Activated naive CD8-positive, alpha-beta T cell treated with anti-CD3 and anti-CD28 coated beads, Interleukin-2, amount 50 U/mL, for 24 hours (primary cell): ENCODE results near the gene PDE9A.

Source experiments
- ATAC-seq: fragments of 150-1000 bp; cut with Tn5 transposase; one replicate; pipeline ENCODE4 v1.10.0; 2021
- DNase-seq: peaks from one replicate; pipeline ENCODE4 v3.0.0; 2021
- H3K27ac Mint-ChIP-seq: one replicate; pipeline ENCODE4 v1.8.0; 2021; ENCODE audit warnings: mild to moderate bottlenecking, mixed read lengths
- H3K27me3 Mint-ChIP-seq: one replicate; pipeline ENCODE4 v1.8.0; 2021; ENCODE audit warnings: mixed read lengths
- H3K36me3 Mint-ChIP-seq: one replicate; pipeline ENCODE4 v1.8.0; 2021; ENCODE audit warnings: low read depth, mixed read lengths
- H3K4me1 Mint-ChIP-seq: one replicate; pipeline ENCODE4 v1.8.0; 2021; ENCODE audit warnings: mixed read lengths
- H3K4me3 Mint-ChIP-seq: one replicate; pipeline ENCODE4 v1.8.0; 2021; ENCODE audit warnings: mild to moderate bottlenecking, moderate library complexity, mixed read lengths
- H3K9me3 Mint-ChIP-seq: one replicate; pipeline ENCODE4 v1.8.0; 2021; ENCODE audit warnings: mixed read lengths

Gene PDE9A

GRCh38 chr21:42777757-42778344, 124.4 kb downstream of the PDE9A start:
- H3K9me3 Mint-ChIP-seq, result no peaks in the 10 kb centered on the region
- H3K27ac Mint-ChIP-seq, result no peak overlapping the region
- no peaks in the 10 kb centered on the region for H3K36me3 Mint-ChIP-seq
- H3K27me3 Mint-ChIP-seq, result peaks cover 2% of the 10 kb centered on the region
- ATAC-seq, result no peak
- DNase-seq, result no peak
- peaks cover 14% of the 10 kb centered on the region for H3K4me1 Mint-ChIP-seq
- H3K4me3 Mint-ChIP-seq, result no peak overlapping the region

GRCh38 chr21:42779431-42779861, 126.0 kb downstream of the PDE9A start:
- Mint-ChIP-seq H3K9me3 (no peaks in the 10 kb centered on the region), H3K27me3 (peaks cover 2% of the 10 kb centered on the region)

GRCh38 chr21:42780617-42781016, 127.2 kb downstream of the PDE9A start:
- H3K27me3 Mint-ChIP-seq, result peaks cover 2% of the 10 kb centered on the region
- no peak for ATAC-seq
- H3K27ac Mint-ChIP-seq, result no peak overlapping the region
- H3K9me3 Mint-ChIP-seq, result no peaks in the 10 kb centered on the region
- H3K36me3 Mint-ChIP-seq, result no peaks in the 10 kb centered on the region
- no peak overlapping the region for H3K4me3 Mint-ChIP-seq
- no peak for DNase-seq
- peaks cover 32% of the 10 kb centered on the region for H3K4me1 Mint-ChIP-seq

More at GRCh38 chr21:42779431-42779861, 126.0 kb downstream of the PDE9A start:
- H3K4me3 Mint-ChIP-seq, result no peak overlapping the region
- peaks cover 28% of the 10 kb centered on the region for H3K4me1 Mint-ChIP-seq
- ATAC-seq (no peak), DNase-seq (no peak)
- H3K36me3 Mint-ChIP-seq, result no peaks in the 10 kb centered on the region
- H3K27ac Mint-ChIP-seq, result no peak overlapping the region

GRCh38 chr21:42781150-42781970, 127.9 kb downstream of the PDE9A start:
- Mint-ChIP-seq H3K27me3 (peaks cover 2% of the 10 kb centered on the region), H3K27ac (no peak overlapping the region), H3K4me3 (peak overlapping the region; percentile 24), H3K4me1 (peaks cover 32% of the 10 kb centered on the region), H3K9me3 (no peaks in the 10 kb centered on the region), H3K36me3 (no peaks in the 10 kb centered on the region)
- no peak for DNase-seq
- ATAC-seq, result no peak

- Mint-ChIP-seq H3K27ac (peak overlapping the region; percentile 14), H3K4me3 (no peak overlapping the region), H3K9me3 (no peaks in the 10 kb centered on the region), H3K4me1 (peaks cover 32% of the 10 kb centered on the region), H3K27me3 (peaks cover 2% of the 10 kb centered on the region), H3K36me3 (no peaks in the 10 kb centered on the region)
- DNase-seq (no peak), ATAC-seq (no peak)
Observed at GRCh38 chr21:42781971-42782722, 128.7 kb downstream of the PDE9A start.

- Mint-ChIP-seq H3K4me1 (peaks cover 32% of the 10 kb centered on the region), H3K9me3 (no peaks in the 10 kb centered on the region), H3K36me3 (no peaks in the 10 kb centered on the region), H3K4me3 (no peak overlapping the region), H3K27me3 (peaks cover 2% of the 10 kb centered on the region), H3K27ac (peak overlapping the region; percentile 14)
- DNase-seq, result no peak
- ATAC-seq, result no peak
Observed at GRCh38 chr21:42782723-42783242, 129.4 kb downstream of the PDE9A start.

GRCh38 chr21:42784276-42784675, 130.9 kb downstream of the PDE9A start:
- Mint-ChIP-seq H3K9me3 (no peaks in the 10 kb centered on the region), H3K27ac (peak overlapping the region; percentile 86), H3K4me3 (peak overlapping the region; percentile 56), H3K4me1 (peaks cover 32% of the 10 kb centered on the region), H3K27me3 (peaks cover 2% of the 10 kb centered on the region), H3K36me3 (no peaks in the 10 kb centered on the region)
- DNase-seq (peak; percentile 18), ATAC-seq (no peak)

- Mint-ChIP-seq H3K27ac (no peak overlapping the region), H3K27me3 (peaks cover 2% of the 10 kb centered on the region), H3K36me3 (no peaks in the 10 kb centered on the region), H3K4me1 (peaks cover 32% of the 10 kb centered on the region), H3K9me3 (no peaks in the 10 kb centered on the region), H3K4me3 (no peak overlapping the region)
- ATAC-seq (no peak), DNase-seq (no peak)
Observed at GRCh38 chr21:42784896-42785451, 131.6 kb downstream of the PDE9A start.

GRCh38 chr21:42785666-42786427, 132.4 kb downstream of the PDE9A start:
- Mint-ChIP-seq H3K4me3 (no peak overlapping the region), H3K4me1 (peaks cover 32% of the 10 kb centered on the region), H3K36me3 (no peaks in the 10 kb centered on the region), H3K27ac (no peak overlapping the region), H3K9me3 (no peaks in the 10 kb centered on the region), H3K27me3 (no peaks in the 10 kb centered on the region)
- DNase-seq (no peak), ATAC-seq (no peak)

- Mint-ChIP-seq H3K27ac (no peak overlapping the region), H3K36me3 (no peaks in the 10 kb centered on the region), H3K9me3 (no peaks in the 10 kb centered on the region), H3K4me3 (no peak overlapping the region), H3K27me3 (no peaks in the 10 kb centered on the region), H3K4me1 (peaks cover 26% of the 10 kb centered on the region)
- ATAC-seq (no peak), DNase-seq (no peak)
Observed at GRCh38 chr21:42786884-42787283, 133.5 kb downstream of the PDE9A start.

- no peaks in the 10 kb centered on the region for H3K27me3 Mint-ChIP-seq
- no peaks in the 10 kb centered on the region for H3K9me3 Mint-ChIP-seq
- no peak overlapping the region for H3K4me3 Mint-ChIP-seq
- H3K27ac Mint-ChIP-seq, result no peak overlapping the region
- DNase-seq (no peak), ATAC-seq (no peak)
- H3K4me1 Mint-ChIP-seq, result peaks cover 19% of the 10 kb centered on the region
- H3K36me3 Mint-ChIP-seq, result no peaks in the 10 kb centered on the region
Observed at GRCh38 chr21:42787613-42788012, 134.2 kb downstream of the PDE9A start.

- H3K36me3 Mint-ChIP-seq, result no peaks in the 10 kb centered on the region
Observed at GRCh38 chr21:42790520-42791065, 137.2 kb downstream of the PDE9A start.

GRCh38 chr21:42793774-42794173, 140.4 kb downstream of the PDE9A start:
- Mint-ChIP-seq H3K9me3 (no peaks in the 10 kb centered on the region), H3K27ac (no peak overlapping the region), H3K27me3 (no peaks in the 10 kb centered on the region), H3K4me1 (peaks cover under 1% of the 10 kb centered on the region), H3K4me3 (no peak overlapping the region), H3K36me3 (no peaks in the 10 kb centered on the region)
- DNase-seq (no peak), ATAC-seq (no peak)

More at GRCh38 chr21:42790520-42791065, 137.2 kb downstream of the PDE9A start:
- no peaks in the 10 kb centered on the region for H3K27me3 Mint-ChIP-seq
- no peaks in the 10 kb centered on the region for H3K4me1 Mint-ChIP-seq
- no peak for ATAC-seq
- H3K27ac Mint-ChIP-seq, result no peak overlapping the region
- no peak for DNase-seq
- no peaks in the 10 kb centered on the region for H3K9me3 Mint-ChIP-seq
- no peak overlapping the region for H3K4me3 Mint-ChIP-seq
